Stimulated activated CD4-positive, alpha-beta T cell treated with anti-CD3 and anti-CD28 coated beads, Interleukin-4, amount 100 ng/mL, for 48 hours (primary cell): Measurements from ENCODE around the gene TFPT.

Experiments used
- DNase-seq, 2 donors: peaks; one replicate each; pipeline ENCODE4 v3.0.0-alpha.2; 2020; ENCODE audit warnings: low read depth in 2 of 2

The TFPT gene

GRCh38 chr19:54115109-54116063 lies at the start of gene TFPT, which contains the start of gene PRPF31:
Gene TFPT, minus strand, starts transcription at chr19:54115657. Its CDS starts 388 bp downstream, at chr19:54115269.
Gene PRPF31, plus strand, starts transcription at chr19:54115754. Its CDS starts 2,525 bp downstream, at chr19:54118279.
- DNase-seq, result peak; percentile 95 to 96

- no peak for DNase-seq
Observed at GRCh38 chr19:54165222-54165621, 49.8 kb upstream of the TFPT start.

GRCh38 chr19:54164369-54165068 lies 49.1 kb upstream of the TFPT start:
- peak; percentile 64 to 70 for DNase-seq

GRCh38 chr19:54162884-54163283 lies 47.4 kb upstream of the TFPT start:
- no peak for DNase-seq

GRCh38 chr19:54162241-54162805 lies 46.9 kb upstream of the TFPT start:
- DNase-seq, result peak; percentile 80 to 85

GRCh38 chr19:54160854-54161253 lies 45.4 kb upstream of the TFPT start:
- no peak for DNase-seq

GRCh38 chr19:54160182-54160811 lies 44.8 kb upstream of the TFPT start:
- DNase-seq, result no peak

- DNase-seq, result peak; percentile 93 to 97
Observed at GRCh38 chr19:54159352-54160181, 44.1 kb upstream of the TFPT start, which contains the start of gene LENG1. Gene LENG1, minus strand, starts transcription at chr19:54159721. Its CDS starts 26 bp downstream, at chr19:54159695.

- DNase-seq, result no peak
Observed at GRCh38 chr19:54158812-54159351, 43.4 kb upstream of the TFPT start.

GRCh38 chr19:54156953-54157352 lies 41.5 kb upstream of the TFPT start:
- DNase-seq, result no peak

GRCh38 chr19:54156490-54156889 lies 41.0 kb upstream of the TFPT start:
- no peak for DNase-seq

- DNase-seq, result no peak
Observed at GRCh38 chr19:54155694-54156093, 40.2 kb upstream of the TFPT start.

- no peak for DNase-seq
Observed at GRCh38 chr19:54154603-54155345, 39.3 kb upstream of the TFPT start.

- no peak for DNase-seq
Observed at GRCh38 chr19:54153731-54154326, 38.4 kb upstream of the TFPT start.

GRCh38 chr19:54152878-54153524 lies 37.5 kb upstream of the TFPT start:
- no peak for DNase-seq

GRCh38 chr19:54152267-54152666 lies 36.8 kb upstream of the TFPT start:
- no peak for DNase-seq

GRCh38 chr19:54151362-54152035 lies 36.0 kb upstream of the TFPT start:
- no peak for DNase-seq
